ENCODE data around the gene PCNX3. TPM values are rescaled to one million over a fixed set of nuclear protein-coding genes. Genes with fewer than 3 reads are reported as not detected.
A peak's percentile ranks its signal among the peaks of the same experiment; 100 is the strongest.

The PCNX3 gene
- total and polyA plus RNA-seq, 2 of the 4 experiments (the other 2 are of a cell fraction) = 5.6 to 33.2 TPM

DNA sequence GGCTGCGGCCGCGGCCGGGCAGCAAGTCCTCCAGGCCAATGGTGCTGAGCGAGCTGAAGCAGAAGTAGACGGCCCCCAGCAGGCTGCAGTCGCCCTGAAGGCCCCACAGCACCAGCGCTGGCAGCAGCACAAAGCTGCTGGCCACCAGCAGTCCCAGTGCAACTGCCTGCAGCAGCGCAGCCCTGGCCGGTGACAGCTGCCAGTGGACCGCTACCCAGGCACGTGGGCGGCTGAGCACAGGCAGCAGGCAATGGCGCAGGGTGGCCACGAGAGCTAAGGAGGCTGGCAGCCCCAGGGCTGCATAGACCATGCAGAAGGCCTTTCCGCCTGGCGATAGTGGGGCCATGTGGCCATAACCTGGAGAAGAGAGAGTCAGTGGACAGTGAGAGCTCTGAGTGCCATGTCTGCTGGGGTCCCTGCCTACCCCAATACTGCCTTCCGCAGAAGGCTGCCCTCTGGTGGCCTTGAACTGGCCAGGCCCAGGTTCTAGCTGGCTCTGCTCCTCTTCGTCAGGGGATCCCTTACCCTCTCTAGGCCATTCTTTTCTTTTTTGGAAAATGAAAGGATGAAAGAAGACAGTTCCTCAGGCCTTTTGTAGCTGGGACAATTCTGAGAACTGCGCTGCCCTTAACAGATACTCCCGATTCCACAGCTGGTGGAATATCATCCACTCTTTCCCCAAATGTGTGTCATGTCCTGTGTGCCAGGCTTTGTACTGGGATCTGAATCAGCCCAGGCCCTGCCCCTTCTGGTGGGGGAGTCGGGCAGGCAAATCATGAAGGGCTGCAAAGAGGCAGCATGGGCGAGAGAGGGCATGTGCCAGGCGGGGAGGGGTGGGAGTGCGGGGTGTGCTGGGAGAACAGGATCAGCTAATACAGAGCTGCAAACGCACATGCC, 21.8 kb upstream of the PCNX3 start (continued):
- no peak for TF ChIP-seq CHD1 (IDR thresholded peaks at IDR 0.05; ENCODE audit: low read depth, low read length)
- TF ChIP-seq SMC3 (IDR thresholded peaks at IDR 0.05; ENCODE audit: low read depth, low read length) = peak; percentile 58

DNA sequence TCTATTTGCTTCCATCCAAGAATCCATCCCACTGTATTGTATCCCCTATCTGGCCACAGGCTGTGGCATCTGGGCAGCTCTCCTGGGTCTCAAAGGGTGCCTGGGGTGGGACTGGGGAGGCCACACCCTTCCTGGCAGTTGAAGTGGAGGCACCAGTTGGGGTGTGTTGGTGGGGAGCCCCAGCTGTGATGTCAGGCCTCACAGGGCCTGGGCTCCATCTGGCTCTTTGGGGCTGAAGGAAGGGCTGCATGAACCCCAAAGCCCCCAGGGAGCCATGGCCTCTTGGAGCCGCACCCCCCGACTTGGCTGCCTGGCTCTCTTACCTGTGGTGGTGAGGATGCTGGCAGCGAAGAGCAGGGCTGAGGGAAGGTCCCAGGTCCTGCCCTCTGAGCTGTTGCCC, 20.4 kb upstream of the PCNX3 start:
- Histone ChIP-seq H3K14ac (replicated peaks; ENCODE audit: low read depth, low read length) (no peak overlapping the region), H2BK20ac (ENCODE audit: low read depth, low read length) (no peak overlapping the region), H3K27ac (ENCODE audit: insufficient read depth, low read length) (no peak overlapping the region), H4K20me1 (ENCODE audit: insufficient read depth, low read length) (peaks cover 5% of the 10 kb centered on the region), H2BK15ac (ENCODE audit: low read depth, low read length) (no peak overlapping the region), H3K4me2 (ENCODE audit: low read depth, low read length) (no peak overlapping the region), H2AK5ac (ENCODE audit: low read depth, low read length) (no peak overlapping the region), H3K9ac (ENCODE audit: low read depth, low read length) (no peak overlapping the region), H3K4me3 (ENCODE audit: insufficient read depth, low read depth, low read length) (no peak overlapping the region), H3K23ac (ENCODE audit: low read depth, low read length) (no peak overlapping the region), H3K9me3 (ENCODE audit: control insufficient read depth, insufficient read depth, low read length) (no peaks in the 10 kb centered on the region), H4K91ac (ENCODE audit: insufficient read depth, low read depth, low read length) (no peak overlapping the region), H3K36me3 (ENCODE audit: control insufficient read depth, insufficient read depth, low read length) (peaks cover 31% of the 10 kb centered on the region), H4K8ac (ENCODE audit: low read depth in 2 of 2, low read length in 2 of 2) (no peak overlapping the region), H2AFZ (replicated peaks; ENCODE audit: low read length, poor library complexity) (peak overlapping the region; percentile 58), H3K9me1 (ENCODE audit: insufficient read depth, low read length) (no peaks in the 10 kb centered on the region), H3K27me3 (ENCODE audit: control insufficient read depth, insufficient read depth, low read length) (no peaks in the 10 kb centered on the region), H4K5ac (ENCODE audit: low read depth, low read length) (no peak overlapping the region), H3K56ac (ENCODE audit: extremely low read depth, insufficient read depth, low read length) (no peak overlapping the region), H2BK5ac (ENCODE audit: low read depth, low read length, poor library complexity, severe bottlenecking) (no peak overlapping the region), H3K4ac (ENCODE audit: low read depth, low read length) (no peak overlapping the region), H3K18ac (ENCODE audit: low read depth, low read length) (no peak overlapping the region), H3K4me1 (ENCODE audit: control insufficient read depth, insufficient read depth, low read length) (no peaks in the 10 kb centered on the region), H2AK9ac (replicated peaks; ENCODE audit: low read depth, low read length, poor library complexity) (peak overlapping the region; percentile 72), H3K79me1 (ENCODE audit: low read depth in 1 of 2, low read length in 2 of 2) (0 out of 4 replicates have a peak, but pooled peaks cover 0 to under 1% of the 10 kb centered on the region in 2 experiments), H2BK120ac (ENCODE audit: low read depth, low read length) (no peak overlapping the region)
- no CpG with 5 or more reads among the region's 3 CpGs for WGBS, 2 experiments (ENCODE audit: extremely low coverage in 2 of 2, insufficient read length in 1 of 2)
- POLR2A ChIA-PET (ENCODE audit: unreplicated experiment) = no interaction called here
- DNase-seq = no peak
- in situ Hi-C loops (cut with MboI; ENCODE audit: low sequenced_read_pairs) = no loop called here
- dilution Hi-C loops (cut with HindIII; ENCODE audit: low sequenced_read_pairs, unreplicated experiment) = no loop called here
- CTCF ChIA-PET = no interaction called here
- no TSS peak for BruUV-seq (replicated peaks)
- intact Hi-C loops (cut with micrococcal nuclease) = no loop called here
- no peak for ATAC-seq (ENCODE audit: low read depth)
- TF ChIP-seq, protein P1, sequence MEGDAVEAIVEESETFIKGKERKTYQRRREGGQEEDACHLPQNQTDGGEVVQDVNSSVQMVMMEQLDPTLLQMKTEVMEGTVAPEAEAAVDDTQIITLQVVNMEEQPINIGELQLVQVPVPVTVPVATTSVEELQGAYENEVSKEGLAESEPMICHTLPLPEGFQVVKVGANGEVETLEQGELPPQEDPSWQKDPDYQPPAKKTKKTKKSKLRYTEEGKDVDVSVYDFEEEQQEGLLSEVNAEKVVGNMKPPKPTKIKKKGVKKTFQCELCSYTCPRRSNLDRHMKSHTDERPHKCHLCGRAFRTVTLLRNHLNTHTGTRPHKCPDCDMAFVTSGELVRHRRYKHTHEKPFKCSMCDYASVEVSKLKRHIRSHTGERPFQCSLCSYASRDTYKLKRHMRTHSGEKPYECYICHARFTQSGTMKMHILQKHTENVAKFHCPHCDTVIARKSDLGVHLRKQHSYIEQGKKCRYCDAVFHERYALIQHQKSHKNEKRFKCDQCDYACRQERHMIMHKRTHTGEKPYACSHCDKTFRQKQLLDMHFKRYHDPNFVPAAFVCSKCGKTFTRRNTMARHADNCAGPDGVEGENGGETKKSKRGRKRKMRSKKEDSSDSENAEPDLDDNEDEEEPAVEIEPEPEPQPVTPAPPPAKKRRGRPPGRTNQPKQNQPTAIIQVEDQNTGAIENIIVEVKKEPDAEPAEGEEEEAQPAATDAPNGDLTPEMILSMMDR (conservative IDR thresholded peaks at IDR 0.05; ENCODE audit: low read depth, low read length) = no peak
- no peak for TF ChIP-seq NFE2L2 (IDR thresholded peaks at IDR 0.05; ENCODE audit: low read depth, low read length)
- no peak for TF ChIP-seq POLR2A (IDR thresholded peaks at IDR 0.05; ENCODE audit: low read depth, low read length)
- TF ChIP-seq, protein P2, sequence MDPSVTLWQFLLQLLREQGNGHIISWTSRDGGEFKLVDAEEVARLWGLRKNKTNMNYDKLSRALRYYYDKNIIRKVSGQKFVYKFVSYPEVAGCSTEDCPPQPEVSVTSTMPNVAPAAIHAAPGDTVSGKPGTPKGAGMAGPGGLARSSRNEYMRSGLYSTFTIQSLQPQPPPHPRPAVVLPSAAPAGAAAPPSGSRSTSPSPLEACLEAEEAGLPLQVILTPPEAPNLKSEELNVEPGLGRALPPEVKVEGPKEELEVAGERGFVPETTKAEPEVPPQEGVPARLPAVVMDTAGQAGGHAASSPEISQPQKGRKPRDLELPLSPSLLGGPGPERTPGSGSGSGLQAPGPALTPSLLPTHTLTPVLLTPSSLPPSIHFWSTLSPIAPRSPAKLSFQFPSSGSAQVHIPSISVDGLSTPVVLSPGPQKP (IDR thresholded peaks at IDR 0.05; ENCODE audit: borderline replicate concordance, low read depth, low read length) = no peak
- TF ChIP-seq MAFK (IDR thresholded peaks at IDR 0.05; ENCODE audit: low read depth, low read length) = no peak
- TF ChIP-seq CHD1 (IDR thresholded peaks at IDR 0.05; ENCODE audit: low read depth, low read length) = no peak
- TF ChIP-seq MXI1 (IDR thresholded peaks at IDR 0.05; ENCODE audit: borderline replicate concordance, low read depth, low read length) = no peak
- no peak for TF ChIP-seq RAD21 (IDR thresholded peaks at IDR 0.05; ENCODE audit: low read length)
- TF ChIP-seq SMC3 (IDR thresholded peaks at IDR 0.05; ENCODE audit: low read depth, low read length) = no peak
- TF ChIP-seq RFX5 (IDR thresholded peaks at IDR 0.05; ENCODE audit: low read depth, low read length) = no peak
- no peak for TF ChIP-seq RCOR1 (IDR thresholded peaks at IDR 0.05; ENCODE audit: insufficient replicate concordance, low read length)
- TF ChIP-seq, protein P3, sequence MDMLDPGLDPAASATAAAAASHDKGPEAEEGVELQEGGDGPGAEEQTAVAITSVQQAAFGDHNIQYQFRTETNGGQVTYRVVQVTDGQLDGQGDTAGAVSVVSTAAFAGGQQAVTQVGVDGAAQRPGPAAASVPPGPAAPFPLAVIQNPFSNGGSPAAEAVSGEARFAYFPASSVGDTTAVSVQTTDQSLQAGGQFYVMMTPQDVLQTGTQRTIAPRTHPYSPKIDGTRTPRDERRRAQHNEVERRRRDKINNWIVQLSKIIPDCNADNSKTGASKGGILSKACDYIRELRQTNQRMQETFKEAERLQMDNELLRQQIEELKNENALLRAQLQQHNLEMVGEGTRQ (IDR thresholded peaks at IDR 0.05; ENCODE audit: low read depth, low read length) = no peak
